Activated T-cell treated with anti-CD3 and anti-CD28 coated beads, Interleukin-2, amount 50 U/mL, for 72 hours (primary cell): Measurements from ENCODE around the gene DSTN. TPM values are rescaled to one million over a fixed set of nuclear protein-coding genes. Genes with fewer than 3 reads are reported as not detected.

Experiments
- ATAC-seq, 2 donors: fragments of 150-1000 bp; cut with Tn5 transposase; replicated peaks in 1 of 2; 2 replicates each; pipeline ENCODE4 v1.10.0; 2021; ENCODE audit warnings: moderate library complexity in 2 of 2, mild to moderate bottlenecking in 1 of 2
- DNase-seq, 2 donors: peaks; one replicate each; pipeline ENCODE4 v3.0.0; 2021 to 2022; ENCODE audit warnings: mixed read lengths in 1 of 2
- H3K27ac Mint-ChIP-seq: one replicate; pipeline ENCODE4 v1.8.0; 2022; ENCODE audit warnings: mild to moderate bottlenecking, moderate library complexity, mixed read lengths
- H3K27me3 Mint-ChIP-seq: one replicate; pipeline ENCODE4 v1.8.0; 2022; ENCODE audit warnings: low read depth, mixed read lengths
- H3K36me3 Mint-ChIP-seq, 2 donors: one replicate each; pipeline ENCODE4 v1.8.0; 2022; ENCODE audit warnings: mixed read lengths in 2 of 2, mild to moderate bottlenecking in 1 of 2; ENCODE audit not compliant: insufficient read depth in 2 of 2
- H3K4me1 Mint-ChIP-seq: one replicate; pipeline ENCODE4 v1.8.0; 2022; ENCODE audit warnings: low read depth, mixed read lengths
- H3K4me3 Mint-ChIP-seq, 2 donors: one replicate each; pipeline ENCODE4 v1.8.0; 2022; ENCODE audit warnings: mild to moderate bottlenecking in 2 of 2, mixed read lengths in 2 of 2, moderate library complexity in 2 of 2
- H3K9me3 Mint-ChIP-seq, 2 donors: one replicate each; pipeline ENCODE4 v1.8.0; 2022; ENCODE audit warnings: mixed read lengths in 2 of 2
- total RNA-seq, 2 donors: library from RNA; stranded (reverse); gene quantifications; one replicate each; pipeline ENCODE4 v1.2.3, GENCODE V29; 2022

Gene DSTN
- total RNA-seq, 2 donors from 2014 or later: 62.8 to 70.4 TPM

DNA sequence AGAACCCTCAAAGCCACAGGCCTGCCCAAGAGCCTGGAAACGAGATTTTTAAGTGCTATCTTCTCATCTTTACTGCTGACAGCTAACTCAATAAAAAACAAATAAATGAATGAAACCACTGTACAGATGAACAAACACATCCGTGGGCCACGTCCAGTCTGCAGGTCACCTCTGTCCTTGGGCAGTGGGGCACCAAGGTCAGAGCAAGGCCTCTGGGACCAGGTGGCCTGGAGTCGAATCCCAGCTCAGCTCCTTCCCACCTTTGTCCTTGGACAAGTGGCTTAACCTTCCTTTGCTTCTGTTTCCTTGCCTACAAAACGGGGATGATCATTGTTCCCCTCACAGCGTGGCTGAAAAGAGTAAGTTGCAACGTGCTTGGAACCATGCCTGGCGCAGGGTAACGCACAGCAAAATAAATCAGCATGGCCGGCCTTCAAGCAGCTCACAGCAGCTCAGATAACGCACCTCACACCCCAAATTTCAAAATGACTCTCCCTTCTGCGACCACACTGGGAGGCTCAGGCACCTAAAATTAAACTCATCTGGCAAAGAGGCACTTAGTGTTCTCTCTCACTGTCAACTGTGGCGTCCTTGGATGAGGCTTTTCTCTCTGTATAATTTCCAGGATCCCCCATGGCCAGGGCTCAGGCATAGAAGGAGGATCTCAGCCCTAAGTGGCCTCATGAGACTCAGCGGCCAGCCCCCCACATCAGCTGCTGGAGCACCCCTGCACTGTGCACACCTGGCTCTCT lies 76.5 kb downstream of the DSTN start:
- Mint-ChIP-seq H3K9me3 (no peaks in the 10 kb centered on the region), H3K27ac (no peak overlapping the region), H3K4me1 (peaks cover 8% of the 10 kb centered on the region), H3K27me3 (no peaks in the 10 kb centered on the region), H3K36me3 (no peaks in the 10 kb centered on the region), H3K4me3 (no peak overlapping the region)
- ATAC-seq (no peak), DNase-seq (no peak)

- no peaks in the 10 kb centered on the region for H3K27me3 Mint-ChIP-seq
- H3K4me3 Mint-ChIP-seq: no peak overlapping the region
- DNase-seq (no peak), ATAC-seq (no peak)
- H3K27ac Mint-ChIP-seq: no peak overlapping the region
- no peaks in the 10 kb centered on the region for H3K9me3 Mint-ChIP-seq
- H3K36me3 Mint-ChIP-seq: no peaks in the 10 kb centered on the region
- peaks cover 8% of the 10 kb centered on the region for H3K4me1 Mint-ChIP-seq
These were observed 77.1 kb downstream of the DSTN start for GRCh38 chr20:17646961-17647301.

DNA sequence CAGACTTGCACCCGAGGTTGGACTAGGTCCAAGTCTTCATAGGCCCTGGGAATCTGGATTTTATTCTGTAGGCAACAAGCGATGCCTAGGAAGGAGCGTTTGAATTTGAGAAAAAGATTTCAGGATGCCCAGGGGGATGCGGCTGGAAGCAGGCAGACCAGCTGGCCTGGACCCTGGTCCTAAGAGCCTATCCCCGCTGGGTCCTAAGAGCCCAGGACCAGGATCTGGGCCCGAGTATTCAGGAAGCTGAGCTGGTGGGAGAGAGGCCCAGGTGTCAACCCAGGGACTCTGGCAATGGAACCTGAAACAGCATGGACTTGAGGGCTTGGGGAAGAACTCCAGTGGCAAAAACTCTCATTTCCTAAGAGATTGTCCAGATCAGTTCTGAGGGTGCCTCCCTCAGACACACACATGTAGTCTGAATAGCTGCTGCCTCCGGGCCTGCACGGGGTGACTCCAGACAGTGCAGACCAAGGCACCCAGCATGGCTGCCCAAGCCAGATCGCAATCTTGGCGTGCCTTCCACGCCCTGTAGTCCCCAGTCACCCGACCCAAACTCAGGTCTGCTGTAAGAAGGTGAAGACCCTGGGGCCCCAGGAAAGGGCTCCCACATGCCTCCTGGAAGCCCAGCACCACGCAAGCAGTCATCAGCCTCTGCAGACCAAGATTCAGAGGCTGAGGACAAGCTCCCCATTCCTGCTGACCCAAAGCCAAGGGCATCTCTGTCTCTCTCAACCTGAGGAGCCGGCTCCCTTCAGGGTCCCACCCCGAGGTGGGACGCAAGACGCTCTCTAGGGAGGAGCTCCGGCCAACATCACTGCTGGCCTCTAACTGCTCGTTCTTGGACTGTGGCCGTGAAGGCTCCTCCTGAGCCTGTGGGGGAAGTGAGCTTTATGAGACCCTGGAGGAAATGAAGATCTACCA lies 77.8 kb downstream of the DSTN start:
- Mint-ChIP-seq H3K4me3 (no peak overlapping the region), H3K27ac (no peak overlapping the region), H3K36me3 (no peaks in the 10 kb centered on the region), H3K9me3 (no peaks in the 10 kb centered on the region), H3K27me3 (no peaks in the 10 kb centered on the region), H3K4me1 (peaks cover 8% of the 10 kb centered on the region)
- no peak for ATAC-seq
- no peak for DNase-seq

DNA sequence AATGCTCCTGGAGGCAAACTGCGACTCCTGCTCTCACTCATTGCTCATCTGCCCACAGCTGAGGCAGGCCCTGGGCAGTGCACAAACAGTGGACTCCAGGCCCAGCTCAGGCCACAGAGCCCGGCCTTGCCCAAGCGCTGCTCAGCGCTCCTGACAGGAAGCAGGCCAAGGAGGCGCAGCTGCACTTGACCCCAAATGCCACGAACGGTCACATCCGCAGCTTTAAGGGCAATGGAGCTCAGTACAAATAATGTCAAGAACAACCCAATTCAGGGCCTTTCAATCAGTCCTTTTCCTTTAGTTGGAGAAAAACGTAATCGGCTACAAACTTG lies 78.4 kb downstream of the DSTN start:
- ATAC-seq (no peak), DNase-seq (no peak)
- H3K27me3 Mint-ChIP-seq: no peaks in the 10 kb centered on the region
- no peaks in the 10 kb centered on the region for H3K9me3 Mint-ChIP-seq
- H3K4me3 Mint-ChIP-seq: no peak overlapping the region
- H3K4me1 Mint-ChIP-seq: peaks cover 8% of the 10 kb centered on the region
- H3K36me3 Mint-ChIP-seq: no peaks in the 10 kb centered on the region
- H3K27ac Mint-ChIP-seq: no peak overlapping the region

DNA sequence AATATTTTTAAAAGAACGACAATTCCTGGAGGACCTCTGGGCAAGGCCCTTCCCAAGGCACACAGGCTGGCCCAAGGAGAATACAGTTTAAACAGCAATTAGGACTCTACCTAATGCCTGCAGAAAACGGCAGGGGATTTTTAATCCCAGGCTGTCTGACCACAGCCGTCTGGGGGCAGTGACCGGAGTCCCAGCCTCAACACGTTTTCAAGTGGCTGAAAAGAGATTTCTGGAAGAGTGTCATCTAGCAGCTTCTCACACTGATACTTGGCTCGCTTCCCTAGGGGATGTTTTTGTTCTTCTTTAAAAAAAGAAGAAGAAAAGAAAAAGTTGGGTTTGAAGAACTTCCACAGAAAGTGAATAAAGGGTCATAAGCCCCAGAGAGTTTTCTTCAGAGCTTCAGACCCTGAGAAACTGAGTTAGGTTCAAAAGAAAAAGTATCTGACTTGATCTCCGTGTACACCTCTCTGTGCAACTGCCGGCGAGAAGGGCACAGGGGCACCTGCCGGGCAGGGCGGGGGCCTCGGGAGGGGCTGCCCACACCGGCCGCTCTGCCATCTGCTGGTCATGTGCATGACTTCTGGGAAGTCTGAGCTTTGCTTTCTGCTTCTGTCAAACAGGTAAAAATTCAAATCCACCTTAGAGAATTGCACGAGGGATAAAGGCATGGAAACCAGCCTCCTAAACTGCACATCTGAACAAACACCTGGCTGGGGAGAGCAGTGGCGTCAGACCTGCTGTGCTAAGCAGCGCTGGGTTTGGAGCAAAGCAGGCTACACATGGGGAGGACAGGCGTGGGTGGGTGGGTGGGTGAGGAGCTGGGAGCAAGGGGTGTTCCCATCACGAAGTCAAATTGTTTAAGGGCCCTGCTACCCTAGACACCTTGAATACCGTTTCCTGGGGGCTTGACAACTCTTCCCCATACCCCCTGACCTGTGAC lies 79.2 kb downstream of the DSTN start:
- peak; percentile 35 to 46 for DNase-seq

GRCh38 chr20:17650301-17651128 lies 80.6 kb downstream of the DSTN start:
- no peaks in the 10 kb centered on the region for H3K27me3 Mint-ChIP-seq
- H3K9me3 Mint-ChIP-seq: no peaks in the 10 kb centered on the region
- no peak overlapping the region for H3K27ac Mint-ChIP-seq
- no peaks in the 10 kb centered on the region for H3K36me3 Mint-ChIP-seq
- DNase-seq (no peak), ATAC-seq (no peak)
- peaks cover 8% of the 10 kb centered on the region for H3K4me1 Mint-ChIP-seq
- no peak overlapping the region for H3K4me3 Mint-ChIP-seq

More for the DNA sequence above, 79.2 kb downstream of the DSTN start:
- no peaks in the 10 kb centered on the region for H3K27me3 Mint-ChIP-seq
- no peak overlapping the region for H3K4me3 Mint-ChIP-seq
- no peak overlapping the region for H3K27ac Mint-ChIP-seq
- no peaks in the 10 kb centered on the region for H3K9me3 Mint-ChIP-seq
- H3K36me3 Mint-ChIP-seq: no peaks in the 10 kb centered on the region
- peaks cover 8% of the 10 kb centered on the region for H3K4me1 Mint-ChIP-seq
- peak; percentile 58 to 69 for ATAC-seq

DNA sequence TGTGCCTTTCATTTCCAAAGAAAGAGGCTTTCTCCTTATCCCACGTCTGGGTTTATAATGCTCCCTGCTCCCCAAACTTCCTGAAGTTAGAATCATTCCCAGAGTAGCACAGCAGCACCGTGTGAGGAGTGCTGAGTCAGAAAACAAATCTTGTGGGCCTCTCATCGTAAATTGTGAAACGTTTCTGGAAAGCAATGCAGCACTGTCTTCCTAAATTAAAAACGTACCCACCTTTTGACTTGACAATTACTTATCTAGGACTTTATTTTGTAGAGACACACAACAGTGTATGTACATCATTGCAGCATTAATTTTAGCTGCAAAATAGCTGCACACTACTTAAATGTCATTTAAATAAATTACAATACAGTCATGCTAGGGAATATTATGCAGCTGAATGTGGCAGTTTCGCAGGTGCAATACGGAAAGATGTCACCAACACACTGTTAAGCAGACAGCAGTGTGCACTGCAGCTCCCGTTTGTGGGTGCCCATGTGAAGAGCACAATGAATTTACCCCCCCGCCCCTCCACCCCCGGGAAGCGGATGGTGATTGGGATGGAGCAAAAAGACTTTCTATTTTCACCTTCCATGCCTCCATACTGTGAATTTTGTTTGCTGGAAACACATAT lies 81.4 kb downstream of the DSTN start:
- H3K4me1 Mint-ChIP-seq: peaks cover 8% of the 10 kb centered on the region
- no peak overlapping the region for H3K4me3 Mint-ChIP-seq
- no peaks in the 10 kb centered on the region for H3K9me3 Mint-ChIP-seq
- no peak for DNase-seq
- H3K36me3 Mint-ChIP-seq: no peaks in the 10 kb centered on the region
- no peaks in the 10 kb centered on the region for H3K27me3 Mint-ChIP-seq
- no peak for ATAC-seq
- H3K27ac Mint-ChIP-seq: no peak overlapping the region

DNA sequence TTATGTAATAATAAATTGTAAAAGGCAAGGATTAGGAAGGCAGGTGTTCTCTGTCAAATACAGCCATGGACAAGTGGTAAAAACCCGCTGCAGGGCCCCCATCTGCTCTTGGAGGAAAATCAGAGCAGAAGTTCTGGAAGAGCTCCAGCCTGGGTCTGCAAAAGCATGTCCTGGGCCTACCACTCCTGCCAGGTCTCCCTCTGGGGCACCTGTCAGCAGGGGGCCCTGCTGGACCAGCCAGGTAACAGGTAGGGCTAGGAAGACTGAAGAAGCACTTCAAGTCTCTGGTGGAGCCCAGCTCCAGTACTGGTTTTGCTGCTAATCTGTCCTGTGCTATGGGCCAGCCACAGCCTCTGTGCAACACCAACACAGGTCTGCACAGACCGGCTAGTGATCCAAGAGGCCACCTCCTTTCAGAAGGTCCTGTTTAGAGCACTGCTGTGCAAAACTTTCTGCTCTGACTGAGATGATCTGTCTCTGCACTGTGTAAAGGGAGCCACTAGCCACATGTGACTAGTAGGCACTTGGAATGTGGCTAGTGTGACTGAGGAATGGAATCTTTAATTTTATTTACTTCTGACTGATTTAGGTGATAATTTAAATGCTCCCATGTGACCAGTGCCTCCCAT lies 82.0 kb downstream of the DSTN start:
- H3K9me3 Mint-ChIP-seq: no peaks in the 10 kb centered on the region
- ATAC-seq (no peak), DNase-seq (no peak)
- H3K36me3 Mint-ChIP-seq: no peaks in the 10 kb centered on the region
- H3K27ac Mint-ChIP-seq: no peak overlapping the region
- H3K4me1 Mint-ChIP-seq: peaks cover 8% of the 10 kb centered on the region
- H3K4me3 Mint-ChIP-seq: no peak overlapping the region
- H3K27me3 Mint-ChIP-seq: no peaks in the 10 kb centered on the region

- ATAC-seq (no peak), DNase-seq (no peak)
- no peaks in the 10 kb centered on the region for H3K27me3 Mint-ChIP-seq
- no peaks in the 10 kb centered on the region for H3K9me3 Mint-ChIP-seq
- H3K27ac Mint-ChIP-seq: no peak overlapping the region
- H3K36me3 Mint-ChIP-seq: no peaks in the 10 kb centered on the region
- H3K4me1 Mint-ChIP-seq: peaks cover 8% of the 10 kb centered on the region
- H3K4me3 Mint-ChIP-seq: no peak overlapping the region
These were observed 82.5 kb downstream of the DSTN start for GRCh38 chr20:17652411-17652810.

- Mint-ChIP-seq H3K4me3 (no peak overlapping the region), H3K4me1 (peaks cover 3% of the 10 kb centered on the region), H3K36me3 (peaks cover 8 to 9% of the 10 kb centered on the region in 2 donors), H3K27me3 (no peaks in the 10 kb centered on the region), H3K27ac (no peak overlapping the region), H3K9me3 (peaks cover 0 to 5% of the 10 kb centered on the region in 2 donors)
- ATAC-seq (no peak), DNase-seq (no peak)
These were observed 84.2 kb downstream of the DSTN start for GRCh38 chr20:17653835-17654648.

DNA sequence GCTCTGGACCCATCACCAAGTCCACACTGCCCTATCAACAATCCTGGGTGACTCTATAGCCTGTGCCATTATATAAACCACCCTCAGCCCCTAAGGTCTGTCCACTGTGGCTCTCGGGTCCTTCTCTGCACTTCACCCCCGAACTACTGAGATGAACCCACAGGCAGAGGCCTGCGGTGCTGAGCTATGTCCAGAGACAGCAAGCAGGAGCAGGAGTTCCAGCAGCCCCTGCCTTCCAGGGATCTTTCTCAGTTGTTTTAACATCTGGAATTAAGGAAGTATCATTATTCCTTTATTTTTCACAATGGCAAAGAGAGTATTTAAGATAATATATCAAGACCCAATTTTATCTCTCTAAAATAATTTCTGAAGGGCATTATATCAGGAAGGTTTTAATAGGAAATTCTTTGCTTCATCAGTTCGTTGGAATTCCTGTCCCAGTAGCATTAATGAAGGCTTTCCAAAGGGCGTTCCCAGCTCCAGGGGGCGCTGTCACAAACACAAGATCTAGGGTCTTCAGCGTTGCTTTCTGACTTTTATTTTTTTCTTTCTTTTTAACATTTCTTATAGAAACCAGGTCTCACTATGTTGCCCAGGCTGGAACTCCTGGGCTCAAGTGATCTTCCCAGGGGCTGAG lies 84.9 kb downstream of the DSTN start:
- Mint-ChIP-seq H3K27me3 (no peaks in the 10 kb centered on the region), H3K36me3 (peaks cover 9 to 10% of the 10 kb centered on the region in 2 donors), H3K9me3 (peaks cover 0 to 5% of the 10 kb centered on the region in 2 donors), H3K27ac (no peak overlapping the region), H3K4me1 (no peaks in the 10 kb centered on the region), H3K4me3 (no peak overlapping the region)
- no peak for DNase-seq
- ATAC-seq: no peak
